Cerebellar cortex (tissue), 1 donor: ENCODE measurements around the gene MACROD1.

ENCODE experiments used
- DNase-seq: peaks from one replicate; pipeline ENCODE4 v3.0.0-alpha.2; 2015; ENCODE audit warnings: low spot score

The MACROD1 gene

DNA sequence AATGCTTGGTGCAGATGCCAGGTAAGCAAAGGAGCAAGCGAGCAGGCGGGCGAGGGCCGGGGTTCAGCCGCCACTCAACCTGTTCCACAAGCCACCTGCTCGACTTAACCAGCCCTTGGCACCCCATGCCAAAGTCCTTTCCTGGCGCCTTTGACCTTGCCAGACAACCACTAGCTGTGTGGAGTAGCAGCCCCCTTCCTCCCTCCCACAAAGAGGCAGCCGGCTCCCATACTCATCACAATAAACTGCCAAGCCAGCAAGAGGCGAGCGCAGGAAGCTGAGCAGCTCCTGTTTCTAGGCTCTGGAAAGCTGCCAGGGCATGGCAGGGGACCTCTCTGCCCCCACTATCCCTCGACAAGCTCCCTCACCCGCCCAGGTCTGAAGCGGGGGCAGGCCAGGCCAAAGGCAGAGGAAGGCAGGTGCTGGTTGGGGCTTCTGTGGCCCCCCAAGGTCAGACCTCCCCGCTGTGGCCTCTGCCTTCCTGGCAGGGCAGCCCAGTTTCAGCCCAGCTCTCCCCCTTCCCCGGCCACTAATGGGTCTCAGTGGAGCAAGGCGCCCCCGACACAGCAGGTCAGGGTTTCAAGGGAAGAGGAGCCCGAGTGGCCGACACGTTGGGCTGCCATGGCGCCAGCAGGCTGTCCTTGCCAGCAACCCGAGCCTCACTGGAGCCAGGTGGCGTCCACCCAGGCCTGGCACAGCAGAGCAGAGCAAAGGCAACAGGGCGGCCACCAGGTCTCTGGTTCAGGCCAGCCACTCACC lies 15.3 kb downstream of the MACROD1 start:
- peak; percentile 90 for DNase-seq

DNA sequence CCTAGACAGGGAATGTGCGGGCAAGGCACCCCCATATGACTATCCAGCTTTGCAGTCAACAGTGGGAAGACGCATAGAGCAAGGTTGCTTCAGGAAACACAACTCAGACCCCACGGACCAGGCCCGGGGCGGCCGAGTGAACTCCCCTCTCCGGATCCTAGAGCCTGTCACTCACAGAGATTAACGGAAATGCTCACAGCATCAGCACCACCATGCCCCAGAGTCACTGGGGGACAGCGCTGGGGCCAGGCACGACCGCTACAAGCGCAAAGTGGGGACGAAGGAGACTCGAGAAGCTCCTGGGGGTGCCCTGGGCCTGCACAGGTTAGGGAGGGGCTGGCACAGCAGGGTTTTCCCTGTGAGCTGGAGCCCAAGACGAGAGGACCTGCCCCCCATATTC lies 15.9 kb downstream of the MACROD1 start:
- DNase-seq: no peak

DNA sequence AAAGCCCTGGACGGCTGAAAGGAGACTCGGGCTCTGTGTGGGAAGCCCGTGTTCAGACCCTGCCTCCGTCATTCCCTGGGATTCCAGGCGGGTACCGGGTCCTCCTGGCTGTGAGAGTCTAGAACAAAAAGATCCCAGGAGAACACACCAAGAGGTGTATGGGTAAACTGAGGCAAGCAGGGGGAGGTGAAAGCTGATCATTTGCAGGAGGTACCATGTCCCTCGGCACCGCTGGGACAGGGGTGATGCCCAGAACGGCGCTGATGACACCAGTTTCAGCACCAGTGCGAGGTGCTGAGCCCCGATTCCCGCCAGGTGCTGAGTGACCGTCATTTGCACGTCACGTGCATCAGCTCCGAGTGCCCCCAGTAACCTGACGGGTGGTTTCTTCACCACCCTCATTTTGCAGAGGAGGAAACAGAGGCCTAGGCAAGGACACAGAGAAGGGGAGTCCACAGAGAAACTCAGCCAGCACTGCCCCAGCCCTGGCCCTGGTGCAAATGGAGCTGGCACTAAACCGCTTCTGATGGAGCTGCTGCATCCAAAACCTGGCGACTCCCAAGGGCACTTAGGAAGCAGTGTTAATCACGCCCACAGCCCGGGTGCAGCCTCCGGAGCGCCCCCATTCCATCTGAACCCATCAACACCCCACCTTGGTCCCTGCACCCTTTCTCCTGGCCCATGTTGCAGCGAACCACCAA lies 16.8 kb downstream of the MACROD1 start:
- peak; percentile 46 for DNase-seq

DNA sequence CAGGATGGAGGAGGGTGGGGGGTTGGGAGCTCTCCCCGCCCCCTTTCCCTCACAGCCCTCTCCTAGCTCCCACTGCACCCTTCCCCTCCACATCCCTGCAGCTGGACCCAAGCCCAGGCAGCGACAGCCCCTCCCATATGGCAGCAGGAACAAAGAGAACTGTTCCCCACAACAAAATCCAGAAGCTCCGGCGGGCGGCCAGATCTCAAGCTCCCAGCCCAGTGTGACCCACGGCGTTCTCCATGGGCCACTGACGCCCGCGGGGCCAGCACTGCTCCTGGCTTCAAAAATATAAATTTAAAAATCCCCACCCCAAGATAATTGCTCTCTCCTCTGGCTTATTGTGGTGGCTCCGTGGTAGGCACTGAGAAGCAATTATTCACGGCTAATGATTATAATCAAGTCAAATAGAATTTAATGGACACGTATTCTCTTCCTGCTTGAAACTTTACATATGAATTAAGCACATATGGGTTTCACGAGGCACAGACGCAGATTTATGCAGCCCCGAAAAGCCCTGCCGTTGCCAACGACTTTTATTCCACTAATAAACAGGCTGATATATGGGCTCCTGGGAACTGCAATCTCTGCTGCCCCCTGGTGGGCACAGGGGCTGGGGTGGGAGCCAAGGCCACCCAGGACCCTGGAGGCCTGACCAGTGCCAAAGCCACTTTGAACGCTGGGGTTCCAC lies 17.5 kb downstream of the MACROD1 start:
- DNase-seq: peak; percentile 79

DNA sequence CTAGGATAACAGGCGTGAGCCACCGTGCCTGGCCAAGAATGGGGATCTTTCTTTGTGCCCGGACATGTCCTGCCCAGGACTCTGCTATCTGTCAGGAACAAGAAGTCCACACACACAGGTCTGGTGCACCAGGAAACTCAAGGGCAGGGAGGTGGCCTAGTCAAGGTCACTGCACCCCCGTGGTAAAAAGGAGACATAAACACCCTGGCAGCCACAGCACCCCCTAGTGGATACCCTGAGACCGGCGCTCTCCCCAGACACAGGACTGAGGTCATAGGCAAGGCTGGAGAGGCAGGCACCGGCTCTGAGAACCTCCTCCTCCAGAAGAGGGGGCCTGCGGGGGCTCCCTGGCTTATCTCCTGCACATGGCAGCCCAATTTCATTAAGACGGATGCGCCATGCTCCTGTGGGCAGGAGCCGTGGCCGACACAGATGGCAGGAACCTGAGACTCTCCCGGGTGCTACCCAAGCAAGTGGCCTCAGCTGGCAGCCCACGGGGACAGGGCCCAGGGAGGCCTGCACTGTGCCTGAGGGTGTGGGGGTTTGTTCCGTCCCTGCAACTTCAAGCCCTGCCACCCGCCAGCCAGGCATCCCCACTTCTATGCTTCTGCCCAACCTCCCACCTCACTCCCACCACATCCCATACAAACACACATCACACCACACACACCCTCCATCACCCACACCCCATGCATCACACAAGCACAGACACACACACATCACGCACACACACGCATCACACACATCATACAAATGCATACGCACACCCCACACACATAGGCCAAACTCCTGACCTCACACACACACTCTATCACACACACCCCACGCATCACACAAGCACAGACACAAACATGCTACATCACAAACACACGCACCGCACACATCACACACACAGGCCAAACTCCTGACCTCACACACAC lies 19.6 kb downstream of the MACROD1 start:
- no peak for DNase-seq

DNA sequence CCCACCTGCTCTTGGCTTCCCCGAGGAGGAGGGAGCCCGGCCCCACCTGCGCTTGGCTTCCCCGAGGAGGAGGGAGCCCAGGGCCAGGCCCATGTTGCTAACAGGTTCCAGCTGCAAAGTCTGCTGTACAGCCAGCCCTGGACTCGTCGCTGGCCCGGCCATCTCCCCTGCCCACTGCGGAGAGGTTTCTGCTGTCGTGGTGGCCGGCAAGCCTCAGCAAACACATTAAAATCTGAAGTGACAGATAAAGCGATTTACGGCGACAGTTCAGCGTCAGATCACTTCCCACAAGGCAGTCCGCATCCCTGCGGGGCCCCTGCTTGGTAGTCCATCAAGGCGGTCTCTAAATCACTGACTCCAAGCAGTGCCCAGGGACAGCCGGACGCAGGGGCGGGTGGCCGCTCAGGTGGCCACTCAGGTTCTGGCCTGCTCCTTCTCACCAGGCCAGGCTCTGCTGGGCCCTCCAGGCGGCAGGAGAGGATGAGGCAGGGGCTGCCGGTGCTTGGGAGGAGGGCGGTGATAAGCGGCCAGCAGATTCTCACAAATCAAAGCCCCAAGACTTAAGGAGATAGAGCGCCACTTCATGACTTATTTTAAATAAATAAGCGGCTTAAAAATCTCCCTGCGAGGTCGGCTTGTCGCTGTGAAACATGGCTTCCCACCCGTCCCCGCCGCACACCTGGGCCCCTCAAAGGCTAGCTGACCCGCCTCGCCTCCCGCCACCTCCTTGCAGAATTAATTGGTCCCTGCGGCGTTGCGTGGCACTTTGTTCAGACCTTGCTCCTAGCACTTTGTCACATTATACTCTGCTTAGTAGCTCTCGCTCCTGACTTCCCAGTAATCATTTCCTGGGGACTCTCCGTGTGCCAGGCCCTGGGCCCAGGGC lies 21.1 kb downstream of the MACROD1 start:
- DNase-seq: no peak

DNA sequence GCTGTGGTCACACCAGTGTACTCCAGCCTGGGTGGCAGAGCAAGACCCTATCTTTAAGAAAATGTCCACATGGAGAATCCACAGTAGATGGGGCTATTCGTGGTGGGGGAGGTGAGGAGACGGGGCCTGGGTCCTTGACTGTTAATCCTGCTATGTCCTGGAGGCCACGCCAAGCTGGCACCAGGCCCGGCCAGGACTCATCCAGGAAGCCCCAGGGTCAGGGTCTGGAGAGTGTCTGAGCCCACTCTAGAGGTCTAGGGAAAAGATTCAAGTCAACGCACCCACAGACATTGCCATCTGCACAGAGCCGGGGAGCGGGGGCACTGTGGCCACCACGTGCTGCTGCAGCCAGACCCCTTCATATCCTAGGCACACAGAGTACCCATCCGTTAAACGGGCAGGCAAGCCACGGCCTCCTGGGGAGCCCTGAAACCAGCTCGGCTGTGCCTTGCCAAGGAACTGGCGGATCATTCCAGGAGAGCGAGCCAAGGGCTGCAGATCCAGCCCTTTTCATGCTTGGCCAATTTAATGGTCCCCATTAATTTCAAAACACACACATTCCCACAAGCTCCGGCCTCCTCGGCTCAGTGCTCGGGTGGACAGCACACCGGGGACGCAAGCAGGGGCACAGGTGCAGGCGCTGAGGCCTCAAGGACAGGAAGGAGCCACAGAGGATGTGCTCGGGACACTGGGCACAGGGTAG lies 24.7 kb downstream of the MACROD1 start:
- peak; percentile 95 for DNase-seq

DNA sequence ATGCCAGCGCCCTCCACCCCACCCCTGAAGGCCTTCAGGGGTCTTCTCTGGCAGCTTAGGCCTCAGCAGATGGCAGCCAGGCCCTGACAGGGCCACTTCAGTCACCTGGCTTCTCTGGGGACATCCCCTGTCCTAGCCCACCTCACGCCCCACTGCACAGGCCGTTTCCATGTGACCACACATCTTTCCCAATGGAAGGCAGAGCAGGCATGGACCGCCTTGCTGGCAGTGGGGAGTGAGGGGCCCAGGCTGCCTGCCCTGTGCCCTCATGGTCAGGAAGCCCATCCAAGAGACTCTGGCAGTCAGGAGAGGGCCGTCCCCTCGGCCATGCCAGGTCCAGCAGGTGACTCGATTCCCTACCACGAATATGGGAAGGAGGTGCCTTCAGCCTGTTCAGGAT lies 25.8 kb downstream of the MACROD1 start:
- no peak for DNase-seq

DNA sequence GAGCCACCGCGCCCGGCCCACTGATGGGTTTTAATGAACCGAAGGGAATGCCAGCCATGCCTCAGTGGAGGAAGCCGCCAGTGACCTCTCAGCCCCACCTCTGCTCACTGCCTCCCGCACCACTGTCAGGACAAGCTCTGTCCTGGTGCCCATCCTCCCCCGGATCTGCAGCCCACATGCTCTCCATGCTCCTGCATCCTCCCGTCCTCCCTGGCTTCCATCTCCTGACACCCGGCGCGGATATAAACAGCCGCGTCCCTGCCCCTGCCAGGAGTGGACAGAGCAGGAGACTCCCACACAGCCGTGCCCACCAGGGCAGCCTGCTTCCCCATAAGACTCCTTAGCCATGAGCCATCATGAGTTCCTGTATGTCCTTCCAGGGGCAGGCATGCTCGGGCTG lies 26.9 kb downstream of the MACROD1 start:
- no peak for DNase-seq

DNA sequence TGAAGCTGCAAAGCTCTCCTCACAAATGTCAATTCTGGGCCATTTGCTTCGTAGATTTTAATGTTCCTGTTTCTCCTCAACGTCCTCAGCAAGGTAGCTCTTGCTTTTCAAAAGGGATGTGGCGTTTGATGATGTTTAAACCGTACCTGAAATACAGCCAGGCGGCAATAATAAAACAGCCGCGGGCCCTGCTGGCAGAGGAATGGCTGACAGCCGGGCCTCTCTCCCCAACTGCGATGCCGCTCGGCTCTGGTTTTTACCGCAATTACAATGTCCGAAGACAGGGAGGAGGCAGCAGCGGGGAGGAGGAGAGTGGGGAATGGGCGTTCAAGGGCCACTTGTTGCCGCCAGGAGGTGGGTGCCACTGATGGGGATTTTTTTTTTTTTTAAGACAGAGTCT lies 27.5 kb downstream of the MACROD1 start:
- DNase-seq: peak; percentile 76

DNA sequence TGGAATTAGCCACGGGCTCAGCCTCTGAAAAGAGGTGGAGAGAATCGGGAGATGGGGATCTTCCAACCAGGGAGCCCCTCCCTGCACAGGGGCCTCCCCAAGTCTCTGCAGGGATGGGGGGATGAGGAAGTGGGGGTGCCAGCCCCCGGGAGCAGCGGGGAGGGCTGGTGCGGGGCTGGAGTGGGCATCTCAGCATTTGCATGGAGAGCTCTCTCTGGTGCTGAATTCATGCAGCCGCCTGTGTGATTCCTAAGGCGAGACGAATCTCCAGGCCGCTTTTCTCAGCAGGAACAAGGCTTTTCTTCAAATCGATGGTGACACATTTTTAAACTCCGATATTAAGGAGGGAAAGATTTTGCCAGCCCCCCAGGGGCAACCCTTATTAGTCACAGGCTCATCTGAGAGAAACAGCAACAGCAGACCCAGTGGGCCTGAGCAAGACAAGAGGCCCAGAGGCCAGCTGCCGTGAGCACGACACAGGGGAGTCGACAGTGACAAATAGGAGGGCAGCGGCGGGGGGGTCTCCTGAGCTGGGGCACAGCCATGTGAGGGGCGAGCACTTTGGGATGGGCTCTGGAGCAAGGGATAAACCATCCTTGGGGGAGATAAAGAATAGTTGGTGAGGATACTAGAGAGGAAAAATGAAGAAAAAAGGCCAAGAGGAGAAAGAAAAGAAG lies 29.0 kb downstream of the MACROD1 start:
- no peak for DNase-seq

DNA sequence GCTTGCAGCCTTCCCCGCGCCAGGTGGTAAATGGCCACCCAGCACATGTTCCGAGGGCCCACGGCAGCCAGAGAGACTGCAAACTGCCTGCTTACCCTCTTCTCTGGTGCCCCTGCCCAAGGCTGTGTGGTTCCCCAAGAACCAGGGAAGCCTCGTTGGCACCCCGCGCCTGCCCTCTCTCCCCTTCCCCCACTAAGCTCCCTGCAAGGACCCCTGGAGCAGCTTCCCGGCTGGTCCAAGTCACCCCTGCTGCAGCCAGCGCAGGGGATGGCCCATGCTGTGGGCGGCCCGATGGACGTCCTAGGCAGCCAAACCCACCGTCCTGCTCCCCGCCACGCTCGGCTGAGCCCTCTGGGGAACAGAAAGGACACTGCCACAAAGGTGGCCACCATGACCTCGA lies 30.2 kb downstream of the MACROD1 start:
- DNase-seq: no peak

DNA sequence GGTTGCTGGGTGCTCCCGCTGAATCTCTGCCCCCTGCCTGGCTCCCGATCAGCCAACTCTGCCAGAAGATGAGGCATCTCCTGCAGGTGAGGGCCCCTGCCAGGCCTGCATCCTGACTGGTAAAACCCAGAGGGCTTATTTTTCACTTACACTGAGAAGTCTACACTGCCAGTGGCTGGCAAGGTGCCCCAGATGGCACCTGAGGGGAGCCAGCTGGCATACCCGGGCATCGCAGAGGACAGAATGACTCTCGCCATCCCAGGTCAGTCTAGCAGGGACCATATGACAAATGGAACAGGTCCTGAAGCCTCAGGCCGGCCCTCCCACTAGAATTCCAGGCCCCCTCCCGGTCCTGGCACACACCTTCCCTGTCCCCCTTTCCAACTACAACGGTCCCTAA lies 30.9 kb downstream of the MACROD1 start:
- DNase-seq: peak; percentile 95

DNA sequence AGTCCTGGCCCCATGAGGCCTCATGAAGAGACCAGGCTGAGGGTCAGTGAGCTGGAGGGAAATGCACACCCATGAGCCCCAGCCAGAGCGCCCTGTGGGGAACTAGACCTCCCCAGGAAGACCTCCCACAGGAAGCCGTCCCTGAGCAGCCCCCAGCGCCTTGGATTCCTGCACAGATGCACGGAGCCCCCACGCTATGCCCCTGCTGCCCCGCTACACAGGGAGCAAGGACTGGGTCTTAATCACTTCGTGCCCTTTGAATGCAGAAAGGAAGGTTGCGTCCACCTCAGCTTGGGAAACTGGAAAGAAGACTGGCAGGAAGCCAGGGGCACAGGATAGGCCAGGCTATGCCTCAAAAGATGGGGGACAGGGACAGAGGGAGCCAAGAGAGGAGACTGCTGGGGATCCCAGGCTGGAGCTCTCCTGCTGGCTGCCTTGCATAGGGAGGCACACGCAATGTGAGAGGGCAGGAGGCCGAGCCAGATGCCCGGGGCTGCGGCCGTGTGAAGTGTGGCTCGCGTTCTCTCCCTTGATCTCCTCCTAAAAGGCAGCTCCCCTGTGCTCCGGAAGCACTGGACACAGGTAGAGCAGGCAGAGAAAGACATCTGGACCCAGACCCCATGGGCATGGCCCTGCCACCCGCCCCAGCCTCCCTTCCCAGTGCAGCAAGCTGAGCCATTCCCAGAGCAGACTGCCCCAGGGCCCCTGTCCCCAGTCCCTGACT lies 32.8 kb downstream of the MACROD1 start:
- peak; percentile 58 for DNase-seq

DNA sequence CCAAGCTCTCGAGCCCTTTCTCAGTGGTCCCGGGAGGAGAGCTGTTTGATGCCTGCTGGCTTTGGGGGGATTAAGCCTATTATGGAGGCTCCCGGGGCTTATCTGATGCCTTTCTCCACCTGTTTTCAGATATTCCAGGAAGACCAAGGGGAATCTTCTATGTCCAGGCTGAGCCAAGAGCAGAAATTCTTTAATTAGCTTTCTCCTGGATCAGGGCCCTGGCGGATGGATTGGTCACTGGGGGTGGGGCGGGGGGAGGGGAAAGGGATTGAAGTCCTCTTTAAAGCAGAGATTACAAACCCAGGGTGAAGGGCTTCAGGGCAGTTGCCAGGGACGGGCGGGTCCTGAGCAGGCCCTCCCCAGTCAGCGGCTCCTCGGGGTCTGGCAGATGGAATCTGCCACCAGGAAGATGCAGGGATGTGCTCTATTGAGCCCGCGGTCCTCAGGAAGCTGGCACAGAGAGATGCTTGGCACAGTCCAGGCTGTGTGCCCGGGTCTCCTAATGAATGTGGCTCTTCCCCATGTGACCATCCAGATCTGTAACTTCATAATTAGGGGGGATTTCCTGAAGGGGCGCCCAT lies 33.6 kb downstream of the MACROD1 start:
- peak; percentile 89 for DNase-seq

DNA sequence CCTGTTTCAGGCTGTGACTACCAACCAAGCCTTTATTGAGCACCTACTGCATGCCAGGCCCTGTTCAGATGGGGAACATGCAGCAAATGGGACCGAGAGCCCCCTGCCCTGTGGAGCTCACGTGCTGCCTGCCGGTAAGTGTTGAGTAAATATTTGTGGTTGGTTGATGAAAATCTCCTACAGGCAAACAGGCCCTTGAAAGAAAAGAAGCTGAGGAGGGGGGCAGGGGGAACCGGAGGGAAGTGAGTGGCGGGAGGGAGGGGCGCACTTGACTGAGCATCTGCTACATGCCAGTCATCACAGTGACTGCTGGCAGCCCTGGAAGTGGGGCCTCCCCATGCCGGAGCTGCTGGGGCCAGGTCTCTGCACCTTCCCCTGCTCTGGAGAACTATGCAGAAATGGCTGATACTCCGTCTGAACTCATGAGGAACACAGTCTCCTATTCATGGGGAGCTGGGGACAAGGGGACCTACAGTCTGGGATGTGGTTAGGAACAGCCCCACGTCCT lies 34.2 kb downstream of the MACROD1 start:
- DNase-seq: no peak

DNA sequence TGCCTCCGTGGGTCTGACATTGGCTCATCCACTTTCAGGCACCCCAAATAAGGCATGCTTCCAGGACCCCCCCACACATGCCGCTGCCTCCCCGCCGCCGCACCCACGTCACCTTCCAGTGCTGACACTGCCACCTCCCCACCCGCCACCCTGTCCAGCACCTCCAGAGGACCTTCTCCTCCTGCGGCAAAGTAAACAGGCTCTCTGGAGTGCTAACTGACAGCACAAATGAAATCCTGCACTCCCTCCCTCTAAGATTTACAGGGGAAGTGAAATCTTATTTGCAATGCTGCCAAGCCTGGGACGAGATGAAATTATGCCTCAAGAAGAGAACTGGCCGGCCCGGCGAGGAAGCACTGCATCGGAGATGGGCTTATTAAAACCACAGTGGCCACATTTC lies 35.3 kb downstream of the MACROD1 start:
- DNase-seq: no peak

DNA sequence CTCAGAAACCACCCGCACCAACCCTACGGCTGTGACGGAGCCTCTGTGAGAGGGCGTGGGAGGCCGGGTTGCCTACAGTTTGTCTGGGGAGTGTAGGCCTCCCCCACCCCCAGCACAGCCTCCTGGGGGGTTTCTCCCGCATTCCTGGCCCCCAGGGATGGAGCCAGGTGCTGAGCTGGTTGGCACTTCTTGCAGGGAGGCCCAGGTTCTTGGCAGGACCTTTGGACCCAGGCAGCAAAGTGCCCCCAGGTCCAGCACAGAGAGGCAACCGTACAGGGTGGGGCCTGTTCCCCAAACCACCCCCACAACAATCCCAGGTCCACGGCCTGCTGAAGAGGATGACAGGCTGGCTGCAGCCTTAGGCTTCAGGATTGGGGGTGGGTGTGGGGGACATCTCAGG lies 36.5 kb downstream of the MACROD1 start:
- no peak for DNase-seq
